HG03432 (cell line): Measurements from ENCODE around the gene CCR3.
"Not testable (repeated sequence)": the region's sequence is repeated elsewhere in the genome, so short reads cannot be mapped to it uniquely, and the experiment has no call there.

Experiments
- ATAC-seq: cut with Tn5 transposase; IDR thresholded peaks from one replicate; pipeline ENCODE4 v1.9.1; 2021; ENCODE audit warnings: mild to moderate bottlenecking, moderate library complexity; ENCODE audit not compliant: unreplicated experiment

Gene CCR3

DNA sequence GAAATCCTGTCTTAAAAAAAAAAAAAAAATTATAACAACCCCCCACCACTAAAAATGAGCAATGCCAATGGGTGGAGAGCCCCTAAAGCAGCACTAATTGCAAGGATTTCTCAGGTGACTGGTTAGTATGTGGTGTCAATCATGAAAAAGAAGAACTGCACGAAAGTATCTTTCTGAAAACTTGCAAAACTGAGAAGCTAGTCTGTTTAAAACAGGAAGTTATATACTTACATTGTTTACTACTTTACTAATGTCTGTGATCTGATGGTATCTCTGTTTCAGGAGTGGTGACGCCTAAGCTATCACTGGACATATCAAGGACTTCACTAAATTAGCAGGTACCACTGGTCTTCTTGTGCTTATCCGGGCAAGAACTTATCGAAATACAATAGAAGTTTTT lies at the start of gene CCR3:
Gene CCR3, plus strand, starts transcription at position 341 of the 400 bp plus-strand sequence. CDS start 22,699 bp downstream, outside the sequence.
- ATAC-seq, result no peak

DNA sequence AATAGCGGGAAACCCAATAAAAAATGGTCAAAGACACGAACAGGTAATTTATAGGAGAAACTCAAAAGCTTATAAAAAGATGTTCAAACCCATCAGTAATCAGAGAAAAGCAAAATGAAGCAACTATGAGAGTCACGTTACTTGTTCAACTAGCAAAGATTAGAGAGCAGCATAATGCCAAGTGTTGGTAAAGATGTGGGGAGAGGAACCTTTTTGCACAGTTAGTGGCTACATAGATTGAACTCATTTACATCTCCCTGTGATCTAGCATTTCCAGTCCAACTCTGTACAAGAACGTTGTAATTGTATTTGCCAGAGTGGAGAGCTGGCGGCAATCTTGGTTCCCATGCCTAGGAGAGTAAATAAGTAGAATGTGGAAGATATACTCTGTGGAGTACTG lies 49.3 kb upstream of the CCR3 start:
- ATAC-seq, result no peak

DNA sequence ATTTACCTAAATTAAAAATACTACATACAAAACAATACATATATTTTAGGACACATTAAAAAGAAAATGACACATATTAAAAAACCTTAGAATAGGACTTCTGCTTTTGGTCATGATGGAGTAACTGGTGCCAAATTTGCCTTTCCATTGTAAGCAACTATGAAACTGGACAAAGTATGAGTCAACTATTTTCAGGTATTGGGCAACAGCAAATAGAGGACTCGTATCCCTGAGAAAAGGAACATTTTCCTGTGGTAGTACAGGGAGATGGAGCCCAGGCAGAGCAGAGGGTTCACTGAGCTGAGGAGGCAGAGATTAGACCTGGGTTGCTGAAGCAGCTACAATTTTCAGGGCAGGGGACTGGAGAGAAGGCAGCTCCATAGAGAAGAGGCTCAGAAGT lies 48.8 kb upstream of the CCR3 start:
- no peak for ATAC-seq

DNA sequence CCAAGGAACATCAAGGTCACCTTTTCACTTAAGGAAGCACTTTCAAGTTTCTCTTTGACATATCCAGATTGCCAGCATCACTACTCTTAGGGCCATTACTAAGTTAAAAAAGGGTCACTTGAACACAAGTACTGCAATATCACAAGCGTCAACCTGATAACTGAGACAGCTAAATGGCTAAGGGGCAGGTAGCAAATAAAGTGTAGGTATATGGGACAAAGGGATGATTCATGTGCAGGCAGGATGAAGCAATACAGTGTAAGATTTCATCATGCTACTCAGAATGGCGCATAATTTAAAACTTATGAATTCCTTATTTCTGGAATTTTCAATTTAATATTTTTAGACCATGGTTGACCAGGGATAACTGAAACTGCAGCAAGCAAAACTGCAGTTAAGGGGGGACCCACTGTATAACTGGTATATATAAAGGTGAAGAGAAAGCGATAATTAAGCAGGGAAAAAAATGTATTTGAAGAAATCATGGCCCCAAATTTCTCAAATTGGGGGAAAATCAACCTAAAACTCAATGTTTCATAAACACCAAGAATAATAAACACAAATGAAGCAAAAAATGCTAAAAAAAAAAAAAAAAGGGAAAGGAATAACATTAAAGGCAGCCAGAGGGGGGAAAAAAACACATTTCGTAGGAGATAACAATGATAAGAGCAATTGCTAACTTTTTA lies 47.2 kb upstream of the CCR3 start:
- ATAC-seq, result no peak

DNA sequence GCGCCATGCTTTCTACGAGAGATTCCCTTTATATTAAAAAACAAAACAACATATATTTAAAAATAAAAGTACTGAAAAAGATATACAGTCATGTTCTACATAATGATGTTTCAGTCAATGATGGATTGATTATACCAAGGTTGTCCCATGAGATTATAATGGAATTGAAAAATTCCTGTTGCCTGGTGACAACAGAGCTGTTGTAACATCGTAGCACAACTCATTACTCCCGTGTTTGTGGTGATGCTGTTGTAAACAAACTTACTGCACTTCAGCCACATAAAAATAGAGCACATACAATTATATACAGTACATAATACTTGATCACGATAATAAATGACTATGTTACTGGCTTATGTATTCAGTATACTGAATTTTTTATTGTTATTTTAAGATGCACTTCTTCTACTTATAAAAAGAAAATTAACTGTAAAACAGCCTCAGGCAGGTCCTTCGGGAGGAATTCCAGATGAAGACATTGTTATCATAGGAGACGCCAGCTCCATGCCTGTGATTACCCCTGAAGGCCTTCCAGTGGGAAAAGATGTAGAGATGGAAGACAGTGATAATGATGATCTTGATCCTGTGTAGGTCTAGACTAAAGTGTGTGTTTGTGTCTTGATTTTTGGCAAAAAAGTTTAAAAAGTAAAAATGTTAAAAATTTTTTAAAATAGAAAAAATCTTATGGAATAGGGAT lies 45.9 kb upstream of the CCR3 start:
- ATAC-seq, result no peak

DNA sequence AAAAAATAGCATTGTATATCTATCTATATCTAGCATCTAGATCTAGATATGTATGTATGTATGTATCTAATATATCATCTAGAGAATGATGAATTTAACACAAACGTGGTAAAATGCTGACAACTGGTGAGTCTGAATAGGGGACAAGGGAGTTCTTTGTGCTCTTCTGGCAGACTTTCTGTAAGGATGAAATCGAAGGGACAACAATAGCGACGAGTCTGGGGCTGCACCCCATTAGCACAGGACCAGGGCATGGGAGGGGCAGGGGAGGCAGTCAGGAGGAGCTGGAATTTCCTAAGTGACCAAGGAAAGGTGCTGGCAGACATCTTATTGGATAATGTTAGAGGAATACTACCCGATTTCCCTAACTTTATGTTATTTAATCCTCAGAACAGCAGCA lies 42.0 kb upstream of the CCR3 start:
- no peak for ATAC-seq

DNA sequence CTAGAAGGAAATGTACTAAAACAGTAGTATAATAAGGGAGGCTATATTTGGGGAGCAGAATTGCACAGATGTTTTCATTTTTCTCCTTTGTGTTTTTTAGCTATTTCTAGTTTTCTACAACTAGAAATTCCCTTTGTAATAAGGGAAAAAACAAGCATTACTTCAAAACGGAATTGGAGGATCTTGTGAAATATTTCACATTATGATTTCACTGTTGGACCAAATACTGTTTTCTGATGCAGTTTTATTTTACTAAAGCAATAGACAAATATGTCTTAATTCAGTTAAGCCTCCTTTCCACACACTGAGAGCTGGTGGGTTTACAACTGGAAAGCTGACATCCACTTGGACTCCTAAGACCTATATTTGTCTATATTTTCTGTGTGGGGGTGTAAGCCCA lies 41.5 kb upstream of the CCR3 start:
- ATAC-seq, result no peak

DNA sequence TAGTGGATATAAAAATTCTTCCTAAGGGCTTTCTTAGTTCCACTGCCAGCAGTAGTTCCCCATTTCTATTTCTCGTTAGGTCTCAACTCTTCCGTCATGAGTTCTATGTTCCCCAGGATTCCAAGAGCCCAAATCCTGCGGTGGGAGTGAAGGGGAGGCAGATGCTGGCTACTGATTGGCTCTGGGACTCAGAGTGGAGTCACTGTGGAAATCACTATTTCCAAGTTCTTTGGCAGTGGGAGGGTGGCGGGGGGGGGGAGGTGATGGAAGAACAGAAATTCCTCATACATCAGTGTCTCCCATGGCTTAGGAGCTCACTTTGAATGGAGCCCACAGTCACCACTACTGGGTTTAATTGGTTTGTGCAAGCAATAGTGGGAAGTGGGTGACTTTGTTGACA lies 39.7 kb upstream of the CCR3 start:
- ATAC-seq, result no peak

DNA sequence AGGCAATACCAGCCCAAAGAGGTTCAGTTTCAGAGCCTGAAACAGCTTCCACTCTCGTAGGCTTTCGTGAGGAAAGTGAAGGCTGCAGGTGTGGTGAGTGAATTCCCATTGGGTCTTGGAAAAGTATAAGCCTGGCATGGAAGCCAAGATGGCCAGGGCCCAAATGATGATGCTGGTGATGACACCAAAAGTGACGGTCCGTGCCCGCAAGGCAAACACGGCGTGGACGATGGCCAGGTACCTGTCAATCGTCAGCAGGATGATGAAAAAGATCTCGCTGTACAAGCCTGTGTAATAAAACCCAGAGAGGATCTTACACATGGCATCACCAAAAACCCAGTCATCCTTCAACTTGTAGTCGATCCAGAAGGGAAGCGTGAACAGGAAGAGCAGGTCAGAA lies 38.6 kb upstream of the CCR3 start:
- no peak for ATAC-seq

DNA sequence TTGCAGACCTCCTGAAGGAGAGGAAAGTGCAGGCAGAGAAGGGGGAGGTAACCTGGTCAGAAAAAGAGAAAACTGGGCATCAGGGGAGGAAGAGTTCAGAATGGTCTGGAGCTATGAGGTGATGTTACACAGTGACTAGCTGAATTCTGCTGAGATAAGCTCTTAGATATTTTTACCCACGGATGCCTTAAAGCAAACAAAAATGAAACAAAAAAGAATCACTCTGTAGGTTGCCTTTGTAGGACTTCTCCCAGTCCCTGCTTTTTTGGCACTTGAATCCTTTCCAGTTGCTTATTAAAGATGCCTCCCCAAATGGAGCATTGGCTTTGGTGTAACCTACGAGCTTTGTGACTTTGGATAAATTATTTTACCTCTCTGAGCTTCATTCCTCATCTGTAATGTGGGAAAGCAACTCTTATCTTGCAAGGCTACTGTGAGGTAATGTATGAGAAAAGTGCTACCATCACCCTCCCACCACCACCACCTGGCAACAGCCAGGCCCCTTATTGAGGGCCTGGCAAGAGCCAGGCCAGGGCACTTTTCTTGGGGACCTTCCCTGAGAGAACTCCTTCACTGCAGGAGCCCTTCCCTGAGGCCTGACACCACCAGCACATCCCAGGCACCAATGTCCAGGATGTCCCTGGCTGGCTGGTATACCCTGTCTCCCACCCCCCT lies 36.8 kb upstream of the CCR3 start:
- no peak for ATAC-seq

DNA sequence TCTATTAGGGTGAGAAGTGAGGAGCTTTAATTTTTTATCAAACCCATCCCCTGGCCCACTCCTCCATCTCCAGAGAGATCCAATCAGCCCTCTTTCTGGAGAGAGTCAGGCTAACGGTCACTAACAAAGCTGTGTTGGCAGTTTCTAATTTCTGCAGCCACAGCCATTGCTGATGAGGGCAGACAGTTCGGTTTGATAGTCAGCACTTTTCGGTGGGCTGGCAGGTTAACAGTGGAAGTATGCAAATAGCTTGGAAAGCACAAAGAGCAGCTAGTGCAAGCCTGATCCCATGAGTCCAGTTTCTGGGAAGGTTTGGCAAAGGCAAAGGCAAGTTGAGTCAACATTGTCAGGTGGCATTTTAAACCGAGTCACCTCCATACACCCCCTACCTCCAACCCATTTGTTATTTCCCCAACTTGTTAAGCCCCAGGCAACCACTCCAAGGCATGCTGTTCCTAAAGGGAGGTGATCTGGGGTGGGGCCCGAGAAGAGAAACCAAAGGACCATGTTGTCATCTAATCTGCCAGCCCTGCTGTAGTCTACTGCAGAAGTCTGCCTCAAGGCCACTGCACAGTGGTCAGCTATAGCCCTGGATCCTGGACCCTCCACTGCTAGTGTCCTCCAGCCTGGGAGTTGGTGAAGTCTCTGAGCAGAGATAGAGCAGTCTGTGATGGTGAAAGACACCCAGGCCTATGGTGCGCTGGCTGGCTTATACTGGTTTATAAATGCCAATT lies 35.8 kb upstream of the CCR3 start:
- no peak for ATAC-seq

DNA sequence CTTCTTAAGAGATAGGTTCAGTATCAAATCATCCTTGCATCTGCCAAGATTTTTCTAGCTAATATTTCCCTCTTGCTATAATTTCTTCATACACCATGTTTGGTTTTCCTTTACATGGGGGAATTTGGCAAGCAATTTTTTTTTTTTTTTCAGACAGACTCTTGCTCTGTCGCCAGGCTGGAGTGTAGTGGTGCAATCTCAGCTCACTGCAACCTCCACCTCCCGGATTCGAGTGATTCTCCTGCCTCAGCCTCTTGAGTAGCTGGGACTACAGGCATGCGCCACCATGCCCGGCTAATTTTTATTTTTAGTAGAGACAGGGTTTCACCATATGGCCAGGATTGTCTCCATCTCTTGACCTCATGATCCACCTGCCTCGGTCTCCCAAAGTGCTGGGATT lies 34.7 kb upstream of the CCR3 start:
- ATAC-seq, result not testable (repeated sequence)

DNA sequence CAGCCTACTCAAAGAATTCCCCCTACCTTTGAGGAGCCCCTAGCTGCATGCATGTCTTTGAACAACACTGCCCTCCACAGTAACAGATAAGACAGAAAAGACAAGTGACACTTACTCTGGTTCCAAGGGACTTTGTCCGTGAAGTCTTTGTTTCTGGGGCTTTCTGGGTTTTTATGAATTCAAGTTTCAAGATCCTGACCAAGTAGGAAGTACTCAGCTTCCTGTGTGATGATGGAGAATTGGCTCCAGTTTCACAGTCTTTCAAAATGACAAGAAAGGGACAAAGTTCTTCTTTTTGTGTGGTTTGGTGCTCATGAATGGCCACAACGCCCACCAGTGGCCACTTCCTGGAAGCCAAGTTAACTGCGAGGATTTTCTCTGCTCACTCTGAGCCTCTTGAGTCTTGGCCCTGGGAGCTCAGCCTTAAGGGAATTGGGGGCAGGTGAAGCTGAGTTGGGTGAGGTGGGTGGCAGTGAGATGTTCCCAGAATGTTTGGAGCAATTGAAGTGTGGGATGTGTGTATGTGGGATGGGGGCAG lies 34.0 kb upstream of the CCR3 start, which contains the start of gene CCR1:
Gene CCR1, minus strand, starts transcription at position 147 of the 538 bp plus-strand sequence. CDS start 4,000 bp downstream, outside the sequence.
- ATAC-seq, result peak; percentile 61

DNA sequence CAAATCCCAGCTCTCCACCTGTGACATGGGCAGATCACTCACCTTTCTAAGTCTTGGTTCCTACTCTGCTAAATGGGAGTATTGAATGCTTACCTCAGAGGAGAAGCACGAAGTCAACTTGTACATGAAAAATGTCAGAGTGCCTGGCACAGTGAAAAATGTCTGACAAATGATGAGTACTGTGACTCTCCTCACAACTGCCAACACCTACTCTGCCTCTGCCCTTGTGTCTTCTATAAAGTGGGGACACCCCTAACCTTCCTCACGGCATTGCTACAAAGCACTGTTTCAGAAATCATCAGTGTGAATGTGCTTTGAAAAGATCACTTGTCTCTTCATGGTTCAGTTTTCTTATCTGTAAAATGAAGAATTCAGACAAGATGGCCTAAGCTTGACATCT lies 33.2 kb upstream of the CCR3 start:
- no peak for ATAC-seq

DNA sequence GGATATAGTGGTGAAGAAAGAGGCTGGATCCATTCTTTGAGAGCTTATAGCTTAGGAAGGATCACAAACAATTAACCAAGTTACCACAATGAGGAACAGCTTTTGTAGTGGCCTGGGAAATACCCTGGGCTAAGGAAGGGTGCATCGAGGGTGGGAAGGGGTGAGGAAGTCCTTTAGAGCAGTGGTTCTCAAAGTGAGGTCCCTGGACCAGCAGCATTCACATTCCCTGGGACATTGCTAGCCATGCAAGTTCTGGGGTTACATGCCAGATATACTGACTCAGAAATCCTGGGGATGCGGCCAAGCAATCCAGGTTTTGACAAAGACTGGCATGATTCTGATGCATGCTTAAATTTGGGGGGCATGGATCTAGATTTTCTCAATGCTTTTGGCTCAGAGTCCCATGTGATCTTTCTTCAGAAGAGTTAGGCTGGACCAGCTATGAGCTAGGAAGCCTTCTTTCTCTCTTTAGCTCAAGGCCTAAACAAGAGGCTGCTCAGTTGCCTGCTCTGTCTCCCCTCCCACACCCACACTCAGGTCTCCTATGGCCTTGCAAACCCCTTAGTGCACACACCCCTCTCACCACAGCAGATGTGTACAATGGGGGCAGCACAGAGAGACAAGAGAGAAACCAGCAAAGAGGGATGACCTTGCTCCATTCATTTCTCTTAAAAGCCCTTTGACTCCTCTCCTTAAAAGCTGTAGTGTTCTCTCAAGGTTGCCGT lies 32.4 kb upstream of the CCR3 start:
- ATAC-seq, result no peak

DNA sequence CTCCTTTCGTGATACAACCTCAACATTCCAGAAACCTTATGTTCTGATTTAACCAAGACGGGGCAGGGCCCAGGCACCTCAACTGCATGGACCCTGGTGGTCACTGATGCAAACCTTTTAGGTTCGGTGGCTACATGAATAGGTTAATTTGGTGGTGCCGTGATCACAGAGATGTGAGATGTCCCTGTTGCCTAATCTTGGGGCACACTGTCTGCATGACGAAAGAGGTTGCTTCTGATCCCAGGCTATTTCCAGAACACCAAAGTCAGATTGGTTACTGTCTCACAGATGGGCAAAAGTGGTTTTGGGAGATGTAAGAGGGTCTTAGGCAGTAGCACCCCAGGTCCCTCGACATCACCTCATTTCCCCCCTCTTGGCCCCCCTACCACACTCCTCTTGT lies 30.2 kb upstream of the CCR3 start:
- no peak for ATAC-seq

DNA sequence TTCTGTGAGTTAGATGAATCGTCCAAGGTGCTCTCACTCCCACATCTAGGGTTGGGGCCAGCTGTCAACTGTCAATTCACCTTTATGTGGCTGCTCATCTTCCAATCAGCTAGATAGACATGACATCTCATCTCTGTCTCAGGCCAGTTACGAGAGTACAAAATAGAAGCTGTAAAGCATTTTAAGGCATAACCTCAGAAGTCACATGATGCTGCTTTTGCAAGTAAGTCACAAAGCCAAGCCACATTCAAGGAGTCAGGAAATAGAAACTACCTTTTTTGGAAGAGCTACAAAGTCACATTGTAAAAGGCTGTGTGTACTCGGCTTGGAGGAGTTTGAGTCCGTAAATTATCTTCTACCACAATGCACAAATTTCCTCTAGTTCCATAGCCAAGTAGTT lies 29.1 kb upstream of the CCR3 start:
- no peak for ATAC-seq

DNA sequence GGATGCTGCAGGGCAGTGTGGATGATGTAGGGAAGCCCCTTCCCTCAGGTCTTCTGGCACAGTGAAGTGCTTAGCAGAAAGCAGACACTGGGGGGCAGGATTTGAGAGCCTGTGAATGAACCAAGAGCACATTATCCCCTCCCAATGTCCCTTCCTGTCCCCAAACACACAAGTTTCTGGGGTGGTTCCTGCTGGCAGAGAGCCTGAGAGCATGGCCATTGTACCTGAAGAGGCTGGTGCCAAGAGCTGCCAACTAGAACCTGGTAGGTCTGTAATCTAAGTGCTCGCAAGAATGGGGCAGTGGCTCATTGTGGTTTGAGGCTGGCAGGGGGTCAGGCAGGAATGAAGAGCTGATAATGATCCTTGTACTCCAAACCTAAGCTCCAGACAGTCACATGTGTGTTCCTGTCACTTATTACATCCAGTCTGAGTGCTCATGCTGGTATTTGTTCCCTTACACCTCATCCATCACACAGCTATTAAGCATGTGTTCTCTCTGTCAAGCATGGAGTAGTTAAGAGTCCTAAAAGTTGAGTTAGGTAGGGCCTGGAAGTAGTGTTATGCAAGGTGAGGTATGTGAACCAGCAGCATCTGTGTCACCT lies 27.4 kb upstream of the CCR3 start:
- no peak for ATAC-seq

DNA sequence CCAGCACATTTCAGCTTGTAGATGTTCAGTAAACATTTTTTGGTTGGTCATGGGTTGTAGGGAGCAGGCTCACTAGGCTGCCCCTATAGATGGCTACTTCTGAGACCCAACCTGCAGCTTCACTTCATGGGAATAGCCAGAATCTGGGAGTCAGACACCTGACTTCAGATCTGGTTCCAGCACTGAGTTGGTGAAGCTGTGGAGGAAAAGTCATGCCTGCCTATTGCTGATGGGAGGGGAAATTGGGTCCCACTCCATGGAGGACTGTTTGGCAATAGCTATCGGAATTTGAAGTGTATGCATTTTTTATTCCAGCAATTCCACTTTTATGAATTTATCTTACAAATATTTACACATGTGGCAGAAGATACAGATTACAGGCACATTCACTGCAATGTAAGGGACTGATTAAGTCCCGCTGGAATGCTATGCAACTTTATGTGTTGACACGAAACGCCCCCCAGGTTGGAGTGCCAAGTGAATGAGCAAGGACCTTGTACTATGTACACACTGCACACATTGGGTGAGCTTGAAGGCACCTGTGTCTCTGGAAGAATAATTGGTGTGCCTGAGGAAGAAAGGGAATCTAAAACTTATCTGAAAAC lies 26.3 kb upstream of the CCR3 start:
- no peak for ATAC-seq
